Stimulated activated CD8-positive, alpha-beta memory T cell treated with anti-CD3 and anti-CD28 coated beads, Interleukin-4, amount 100 ng/mL, for 4 hours (primary cell): Measurements from ENCODE around the gene CLRN1.

Experiments
- DNase-seq, 2 donors: peaks; one replicate each; pipeline ENCODE4 v3.0.0-alpha.2; 2020; ENCODE audit warnings: low read depth in 2 of 2, low spot score in 1 of 2

The CLRN1 gene

GRCh38 chr3:150876611-150877265 lies 95.8 kb downstream of the CLRN1 start:
- DNase-seq: no peak
